T-helper 1 cell treated with Interleukin-12 subunit alpha and Interleukin-12 subunit beta and Interleukin-4 antibody, amounts not matched to agents 30 μg/mL and 1 μg/mL, for 36 hours (primary cell): ENCODE results near the gene RAB28.
A peak's percentile ranks its signal among the peaks of the same experiment; 100 is the strongest.

ENCODE experiments used
- H3K27ac Mint-ChIP-seq: one replicate; pipeline ENCODE4 v1.8.0; 2021; ENCODE audit warnings: mild to moderate bottlenecking, mixed read lengths
- H3K27me3 Mint-ChIP-seq: one replicate; pipeline ENCODE4 v1.8.0; 2021; ENCODE audit warnings: low read depth, mixed read lengths
- H3K36me3 Mint-ChIP-seq: one replicate; pipeline ENCODE4 v1.8.0; 2021; ENCODE audit warnings: low read depth, mixed read lengths
- H3K4me1 Mint-ChIP-seq: one replicate; pipeline ENCODE4 v1.8.0; 2021; ENCODE audit warnings: low read depth, mixed read lengths
- H3K4me3 Mint-ChIP-seq: one replicate; pipeline ENCODE4 v1.8.0; 2021; ENCODE audit warnings: mild to moderate bottlenecking, moderate library complexity, mixed read lengths
- H3K9me3 Mint-ChIP-seq: one replicate; pipeline ENCODE4 v1.8.0; 2021; ENCODE audit warnings: mixed read lengths

The RAB28 gene

DNA sequence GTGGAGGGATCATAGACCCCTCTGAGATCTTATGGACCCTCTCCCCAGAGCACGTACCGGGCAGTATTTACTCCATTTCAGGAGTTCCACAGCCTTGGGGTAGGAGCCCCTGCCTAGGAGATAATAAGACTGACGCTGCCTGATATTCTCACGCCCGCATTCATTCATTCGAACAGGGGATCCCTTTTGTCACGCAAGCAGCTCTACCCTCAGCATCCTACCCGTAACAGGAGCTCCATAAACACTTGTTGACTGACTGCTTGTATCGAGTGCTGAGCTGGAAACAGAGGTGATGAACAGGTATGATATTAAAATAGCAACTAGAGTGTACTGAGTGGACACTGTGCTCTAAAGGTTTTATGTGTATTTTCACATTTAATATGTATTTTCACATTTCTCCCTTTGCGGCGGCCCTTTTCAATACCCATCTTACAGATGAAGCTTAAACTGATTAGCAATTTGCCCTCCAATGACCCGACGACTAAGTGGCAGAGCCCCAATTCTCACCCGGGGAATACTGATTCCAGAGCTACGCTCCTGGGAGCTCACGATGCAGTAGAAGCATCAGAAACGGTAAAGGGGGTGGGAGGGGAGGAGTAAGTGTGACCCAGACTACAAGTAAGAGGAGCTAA lies 888 bp downstream of the RAB28 start:
- Mint-ChIP-seq H3K4me1 (peaks cover 21% of the 10 kb centered on the region), H3K27me3 (peaks cover 6% of the 10 kb centered on the region), H3K9me3 (no peaks in the 10 kb centered on the region), H3K27ac (peak overlapping the region; percentile 86), H3K4me3 (peak overlapping the region; percentile 94), H3K36me3 (peaks cover 2% of the 10 kb centered on the region)

DNA sequence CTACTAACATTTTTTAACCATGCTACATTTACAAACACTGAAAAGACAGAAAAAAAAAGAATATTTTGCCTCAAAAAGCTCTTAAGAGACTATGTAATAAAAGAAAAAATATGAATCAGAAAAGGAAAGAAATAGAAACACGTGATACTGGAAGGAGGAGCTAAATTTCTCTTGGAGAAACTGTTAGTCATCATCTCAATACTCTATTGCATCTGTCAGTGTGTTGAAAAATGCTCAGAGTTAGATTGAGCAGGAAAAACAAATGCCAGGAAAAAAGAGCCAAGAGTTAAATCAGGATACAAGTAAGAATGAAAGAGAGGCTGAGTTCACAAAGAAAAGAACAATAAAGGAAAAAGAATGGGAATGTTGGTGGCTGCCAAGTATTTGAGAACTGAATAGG lies 2.6 kb downstream of the RAB28 start:
- Mint-ChIP-seq H3K36me3 (peaks cover 2% of the 10 kb centered on the region), H3K9me3 (no peaks in the 10 kb centered on the region), H3K4me3 (no peak overlapping the region), H3K27ac (no peak overlapping the region), H3K27me3 (no peaks in the 10 kb centered on the region), H3K4me1 (peaks cover 26% of the 10 kb centered on the region)

DNA sequence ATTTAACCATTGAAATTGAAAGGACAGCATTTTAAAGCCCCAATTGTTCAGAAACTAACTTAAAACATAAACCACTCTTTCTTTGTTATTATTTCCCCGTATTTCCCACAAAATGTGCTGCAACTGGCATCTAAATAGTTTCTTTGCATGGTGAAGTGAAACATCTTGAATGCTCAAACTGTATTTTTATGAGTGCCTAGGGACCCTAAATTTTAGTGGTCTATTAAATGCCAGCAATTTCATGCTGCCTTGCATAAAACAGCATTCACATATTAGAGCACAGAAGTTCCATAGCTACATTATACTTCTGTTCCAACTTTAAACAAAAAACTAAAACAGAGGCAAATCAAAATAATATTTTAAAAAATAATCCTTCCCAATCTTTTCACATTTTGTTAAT lies 5.4 kb downstream of the RAB28 start:
- Mint-ChIP-seq H3K9me3 (no peaks in the 10 kb centered on the region), H3K27me3 (no peaks in the 10 kb centered on the region), H3K4me3 (no peak overlapping the region), H3K36me3 (peaks cover 2% of the 10 kb centered on the region), H3K4me1 (peaks cover 21% of the 10 kb centered on the region), H3K27ac (no peak overlapping the region)

DNA sequence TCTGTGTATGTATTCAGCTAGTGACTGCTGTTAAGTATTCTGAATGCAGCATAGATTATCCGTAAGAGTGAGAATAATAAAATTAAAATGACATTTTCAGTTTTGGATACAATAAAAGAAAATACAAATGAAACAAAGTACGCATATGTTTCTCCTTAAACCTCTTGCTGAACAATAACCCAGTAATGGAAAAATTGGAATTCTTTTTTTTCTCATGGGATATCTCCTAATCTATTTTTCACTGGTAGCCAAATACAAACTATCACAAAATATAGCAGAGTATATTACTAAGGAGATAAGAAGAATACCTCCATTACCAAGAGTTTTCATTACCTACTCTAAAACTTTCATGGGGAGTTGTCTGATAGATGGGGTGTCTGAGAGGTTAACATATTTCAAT lies 6.0 kb downstream of the RAB28 start:
- no peak overlapping the region for H3K4me3 Mint-ChIP-seq
- peaks cover 17% of the 10 kb centered on the region for H3K4me1 Mint-ChIP-seq
- no peaks in the 10 kb centered on the region for H3K9me3 Mint-ChIP-seq
- H3K27me3 Mint-ChIP-seq: no peaks in the 10 kb centered on the region
- H3K36me3 Mint-ChIP-seq: peaks cover 2% of the 10 kb centered on the region
- H3K27ac Mint-ChIP-seq: no peak overlapping the region

DNA sequence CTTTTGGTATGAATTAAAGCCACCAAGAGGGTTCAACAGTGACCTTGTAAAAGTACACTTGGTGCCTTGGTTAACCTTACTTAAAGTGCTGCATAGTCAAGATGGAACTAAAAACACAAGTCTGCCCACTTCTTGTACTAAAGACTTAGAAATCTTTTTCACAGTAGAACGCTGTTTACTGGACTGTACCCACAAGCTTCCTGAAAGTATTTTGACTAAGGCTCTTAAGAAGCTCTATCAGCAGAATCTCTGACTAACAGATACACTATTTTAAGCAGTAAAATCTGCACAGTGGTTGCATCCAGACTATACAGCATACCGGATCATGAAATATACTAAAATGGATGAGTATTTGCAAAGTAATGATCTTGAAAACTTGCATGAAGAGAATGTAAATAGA lies 7.2 kb downstream of the RAB28 start:
- Mint-ChIP-seq H3K9me3 (no peaks in the 10 kb centered on the region), H3K4me3 (no peak overlapping the region), H3K27me3 (no peaks in the 10 kb centered on the region), H3K36me3 (peaks cover 3% of the 10 kb centered on the region), H3K27ac (no peak overlapping the region), H3K4me1 (peaks cover 10% of the 10 kb centered on the region)

DNA sequence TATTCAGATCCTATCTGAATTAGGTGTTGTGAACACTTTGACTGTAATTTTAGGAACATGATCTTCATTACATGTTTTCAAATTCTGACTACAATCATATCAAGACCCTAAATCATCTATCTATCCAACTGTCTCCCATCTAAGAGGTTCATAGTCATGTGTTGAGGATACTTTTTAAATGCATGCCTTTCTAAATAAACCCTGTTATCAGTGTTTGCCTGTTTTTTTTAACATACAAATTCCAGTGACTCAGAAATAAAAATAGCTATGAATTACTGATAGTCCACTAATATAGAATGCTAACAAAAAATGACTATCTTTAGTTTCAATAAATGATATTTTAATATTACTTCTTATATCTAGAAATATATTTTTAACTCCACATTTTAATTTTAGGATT lies 8.0 kb downstream of the RAB28 start:
- no peak overlapping the region for H3K4me3 Mint-ChIP-seq
- H3K9me3 Mint-ChIP-seq: no peaks in the 10 kb centered on the region
- H3K4me1 Mint-ChIP-seq: peaks cover 5% of the 10 kb centered on the region
- no peak overlapping the region for H3K27ac Mint-ChIP-seq
- no peaks in the 10 kb centered on the region for H3K27me3 Mint-ChIP-seq
- H3K36me3 Mint-ChIP-seq: peaks cover 1% of the 10 kb centered on the region

DNA sequence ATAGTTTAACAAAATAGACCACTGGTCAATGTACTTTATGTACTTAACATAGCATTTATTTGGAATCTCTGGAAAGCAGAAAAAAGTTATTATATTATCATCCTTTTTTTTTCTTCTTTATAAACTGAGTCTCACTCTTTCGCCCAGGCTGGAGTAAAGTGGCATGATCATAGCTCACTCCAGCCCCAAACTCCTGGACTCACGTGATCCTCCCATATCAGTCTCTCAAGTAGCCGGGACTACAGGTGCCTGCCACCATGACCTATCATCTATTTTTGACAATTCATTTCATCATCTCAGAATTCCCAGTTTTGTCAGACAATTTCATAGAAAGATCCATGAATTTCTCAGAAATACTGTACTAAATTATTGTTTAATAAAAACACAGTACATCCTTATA lies 12.7 kb downstream of the RAB28 start:
- Mint-ChIP-seq H3K9me3 (no peaks in the 10 kb centered on the region), H3K4me3 (no peak overlapping the region), H3K27ac (no peak overlapping the region), H3K36me3 (peaks cover 5% of the 10 kb centered on the region), H3K4me1 (no peaks in the 10 kb centered on the region), H3K27me3 (no peaks in the 10 kb centered on the region)

DNA sequence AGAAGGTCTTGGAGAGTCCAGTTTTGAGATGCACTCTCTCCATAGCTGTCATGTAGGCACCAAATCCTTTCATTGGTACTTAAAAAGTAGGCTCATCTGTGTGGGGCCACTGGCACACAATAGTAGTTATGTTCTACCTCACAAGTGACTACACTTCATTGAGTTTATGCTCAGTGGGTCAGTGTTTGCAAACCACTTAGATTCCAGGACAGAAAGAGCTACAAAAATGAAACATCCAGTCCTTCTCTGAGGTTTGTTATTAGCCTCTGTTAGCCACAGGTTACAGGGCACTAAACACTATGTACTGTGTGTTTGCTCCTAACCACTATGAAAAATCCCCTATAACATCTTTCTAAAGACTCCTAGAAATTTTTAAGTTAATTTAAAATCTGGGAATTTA lies 13.8 kb downstream of the RAB28 start:
- Mint-ChIP-seq H3K27me3 (no peaks in the 10 kb centered on the region), H3K9me3 (peaks cover 4% of the 10 kb centered on the region), H3K27ac (no peak overlapping the region), H3K4me1 (no peaks in the 10 kb centered on the region), H3K36me3 (peaks cover 9% of the 10 kb centered on the region), H3K4me3 (no peak overlapping the region)

DNA sequence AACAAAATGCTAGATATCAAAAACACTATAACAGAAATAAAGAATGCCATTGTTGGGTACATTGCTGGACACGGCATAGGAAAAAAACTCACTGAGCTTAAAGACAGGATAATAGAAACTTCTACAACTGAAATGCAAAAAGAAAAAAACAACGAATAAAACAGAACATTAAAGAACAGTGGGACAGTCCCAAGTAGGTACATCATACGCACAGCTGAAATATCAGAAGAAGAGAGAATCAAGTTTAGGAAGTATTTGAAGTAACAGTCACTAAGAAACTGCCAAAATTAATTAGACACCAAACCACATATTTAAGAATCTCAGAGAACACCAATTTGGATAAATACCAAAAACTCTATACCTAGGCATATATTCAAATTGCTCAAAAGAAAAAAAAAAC lies 19.2 kb downstream of the RAB28 start:
- Mint-ChIP-seq H3K27ac (no peak overlapping the region), H3K4me3 (no peak overlapping the region), H3K4me1 (peaks cover 2% of the 10 kb centered on the region), H3K27me3 (no peaks in the 10 kb centered on the region), H3K9me3 (peaks cover 4% of the 10 kb centered on the region), H3K36me3 (peaks cover 12% of the 10 kb centered on the region)

DNA sequence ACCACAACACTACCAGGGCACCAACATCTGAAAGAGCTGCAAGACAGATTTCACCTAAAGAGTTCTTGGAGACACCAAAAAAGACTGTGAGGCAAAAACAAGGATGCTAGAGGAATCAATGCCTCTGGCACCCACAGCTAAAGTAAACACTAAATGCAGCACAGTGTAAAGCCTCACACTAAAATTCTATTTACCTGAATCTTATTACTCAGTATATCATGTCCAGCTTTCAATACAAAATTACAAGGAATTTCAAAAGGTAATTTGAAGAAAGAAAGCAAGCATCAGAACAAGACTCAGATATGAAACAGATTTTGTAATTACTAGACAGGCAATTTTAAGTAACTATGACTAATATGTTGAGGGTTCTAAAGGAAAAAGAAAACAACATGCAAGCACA lies 19.6 kb downstream of the RAB28 start:
- peaks cover 14% of the 10 kb centered on the region for H3K36me3 Mint-ChIP-seq
- no peak overlapping the region for H3K27ac Mint-ChIP-seq
- peaks cover 4% of the 10 kb centered on the region for H3K9me3 Mint-ChIP-seq
- no peak overlapping the region for H3K4me3 Mint-ChIP-seq
- no peaks in the 10 kb centered on the region for H3K27me3 Mint-ChIP-seq
- H3K4me1 Mint-ChIP-seq: peaks cover 4% of the 10 kb centered on the region

DNA sequence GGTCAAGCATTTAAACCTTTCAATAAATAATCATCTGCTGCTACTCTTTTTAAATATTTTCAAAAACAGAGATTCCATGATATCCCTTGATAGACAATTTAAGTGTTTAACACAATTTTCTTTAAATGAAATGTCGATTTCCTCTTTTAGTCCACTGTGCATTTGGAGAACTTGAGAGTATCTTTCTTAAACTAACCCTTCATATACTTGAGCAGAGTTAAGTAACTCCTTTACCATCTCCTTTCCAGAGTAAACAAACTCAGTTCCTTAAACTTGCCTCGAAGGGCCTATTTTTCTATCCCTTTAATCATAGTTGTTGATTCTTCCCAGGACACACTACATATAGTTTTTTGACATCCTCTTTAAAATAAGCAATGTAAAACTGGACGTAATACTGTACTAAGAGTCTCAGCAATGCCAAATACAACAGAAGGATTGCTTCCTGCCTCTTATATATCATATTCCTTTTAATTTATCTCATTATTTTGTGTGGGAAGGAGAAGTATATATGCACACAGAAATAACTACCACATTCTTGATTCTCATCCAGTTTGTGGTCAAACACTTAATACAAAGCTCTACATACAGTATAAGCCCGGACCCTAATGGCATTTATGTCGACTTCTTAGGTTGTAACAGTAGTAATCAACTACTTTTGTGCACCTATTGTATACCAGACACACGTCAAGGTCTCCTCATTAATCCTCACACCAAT lies 22.8 kb downstream of the RAB28 start:
- Mint-ChIP-seq H3K27ac (no peak overlapping the region), H3K9me3 (peaks cover 4% of the 10 kb centered on the region), H3K4me3 (no peak overlapping the region), H3K36me3 (peaks cover 16% of the 10 kb centered on the region), H3K27me3 (no peaks in the 10 kb centered on the region), H3K4me1 (peaks cover 4% of the 10 kb centered on the region)

DNA sequence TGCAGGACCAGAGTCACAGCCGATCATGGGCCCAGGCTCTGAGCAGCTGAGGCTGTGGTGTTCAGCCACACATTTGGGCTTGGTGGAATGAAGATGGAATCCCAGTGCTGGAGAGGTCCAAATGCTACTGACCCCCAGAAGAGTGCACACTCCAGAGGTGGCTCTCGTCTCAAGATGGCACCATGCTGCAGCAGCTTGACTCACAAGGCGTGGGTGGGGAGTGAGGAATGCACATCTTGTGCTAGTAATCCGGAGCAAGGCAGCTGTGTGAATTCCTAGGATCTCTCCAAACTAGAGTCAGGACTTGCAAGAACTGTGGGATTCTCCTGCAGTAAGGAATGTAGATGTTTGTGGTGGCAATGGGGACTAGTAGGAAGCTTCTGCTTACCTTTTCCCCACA lies 28.7 kb downstream of the RAB28 start:
- no peaks in the 10 kb centered on the region for H3K27me3 Mint-ChIP-seq
- H3K4me3 Mint-ChIP-seq: no peak overlapping the region
- H3K4me1 Mint-ChIP-seq: peaks cover 9% of the 10 kb centered on the region
- H3K36me3 Mint-ChIP-seq: peaks cover 28% of the 10 kb centered on the region
- H3K9me3 Mint-ChIP-seq: peaks cover 16% of the 10 kb centered on the region
- no peak overlapping the region for H3K27ac Mint-ChIP-seq

DNA sequence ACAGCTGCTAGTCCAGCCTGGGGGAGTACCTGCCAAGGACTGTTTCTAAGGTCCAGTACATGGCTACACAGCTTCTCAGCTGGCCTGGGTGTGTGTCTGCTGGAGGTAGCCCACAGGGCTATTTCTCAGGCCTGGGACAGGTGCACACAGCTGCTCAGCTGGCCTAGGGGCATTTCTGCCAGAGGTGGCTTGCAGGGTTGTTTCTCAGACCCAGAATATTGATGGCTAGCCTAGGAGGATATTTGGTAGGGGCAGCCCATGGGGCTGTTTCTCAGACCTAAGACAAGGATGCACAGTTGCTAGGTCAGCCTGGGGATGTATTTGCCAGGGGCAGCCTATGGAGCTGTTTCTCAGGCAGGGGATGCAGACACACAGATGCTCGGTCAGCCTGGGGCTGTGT lies 29.4 kb downstream of the RAB28 start:
- H3K4me3 Mint-ChIP-seq: no peak overlapping the region
- H3K27ac Mint-ChIP-seq: no peak overlapping the region
- peaks cover 16% of the 10 kb centered on the region for H3K9me3 Mint-ChIP-seq
- H3K36me3 Mint-ChIP-seq: peaks cover 28% of the 10 kb centered on the region
- peaks cover 9% of the 10 kb centered on the region for H3K4me1 Mint-ChIP-seq
- H3K27me3 Mint-ChIP-seq: no peaks in the 10 kb centered on the region

DNA sequence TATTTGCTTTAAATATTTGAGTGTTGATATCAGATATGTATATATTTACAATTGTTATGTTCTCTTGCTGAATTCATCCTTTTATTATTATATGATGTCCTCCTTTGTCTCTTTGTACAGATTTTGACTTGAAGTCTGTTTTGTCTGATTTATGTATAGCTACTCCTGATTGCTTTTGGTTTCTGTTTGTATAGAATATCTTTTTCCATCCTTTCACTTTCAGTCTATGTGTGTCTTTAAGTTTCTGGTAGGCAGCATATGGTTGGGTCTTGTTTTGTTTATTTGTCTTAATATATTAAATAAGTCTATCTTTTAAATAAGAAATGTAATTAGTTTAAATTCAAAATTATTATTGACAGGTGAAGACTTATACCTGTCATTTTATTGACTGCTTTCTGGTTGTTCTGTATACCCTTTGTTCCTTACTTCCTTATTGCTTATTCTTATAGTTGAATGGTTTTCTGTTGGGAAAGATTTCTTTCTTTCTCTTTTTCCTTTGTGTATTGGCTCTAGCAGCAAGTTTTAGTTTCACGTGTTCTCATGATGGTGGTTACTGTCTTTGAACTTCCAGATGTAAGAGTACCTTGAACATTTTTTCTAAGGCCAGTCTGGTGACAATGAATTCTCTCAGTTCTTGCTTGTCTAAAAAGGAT lies 31.1 kb downstream of the RAB28 start:
- Mint-ChIP-seq H3K27me3 (no peaks in the 10 kb centered on the region), H3K36me3 (peaks cover 21% of the 10 kb centered on the region), H3K9me3 (peaks cover 16% of the 10 kb centered on the region), H3K27ac (peak overlapping the region; percentile 82), H3K4me3 (peak overlapping the region; percentile 22), H3K4me1 (peaks cover 9% of the 10 kb centered on the region)

DNA sequence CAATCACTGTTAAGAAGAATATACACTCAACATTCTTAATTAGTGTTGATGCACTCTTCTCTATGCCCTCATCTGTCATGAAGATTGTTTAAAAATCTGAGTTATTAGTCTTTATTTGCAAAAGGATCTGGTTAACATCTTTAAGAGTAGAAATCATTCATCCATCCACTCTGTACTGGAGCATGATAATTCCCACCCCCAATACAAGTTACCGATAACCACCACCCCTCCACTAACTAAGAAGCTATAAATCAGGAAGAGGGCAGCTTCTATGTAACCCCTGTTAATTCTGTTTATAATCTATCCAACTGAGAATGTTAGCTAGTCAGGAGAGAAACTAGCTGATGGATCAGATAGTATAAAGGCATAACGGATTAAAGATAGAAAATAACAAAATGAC lies 34.5 kb downstream of the RAB28 start:
- H3K27me3 Mint-ChIP-seq: no peaks in the 10 kb centered on the region
- no peak overlapping the region for H3K27ac Mint-ChIP-seq
- peaks cover 16% of the 10 kb centered on the region for H3K36me3 Mint-ChIP-seq
- no peak overlapping the region for H3K4me3 Mint-ChIP-seq
- H3K4me1 Mint-ChIP-seq: peaks cover 9% of the 10 kb centered on the region
- H3K9me3 Mint-ChIP-seq: peaks cover 16% of the 10 kb centered on the region
